CD14-positive monocyte (primary cell): ENCODE results near the gene PWWP2B. TPM values are rescaled to one million over a fixed set of nuclear protein-coding genes. Genes with fewer than 3 reads are reported as not detected.

Source experiments
- DNase-seq, 3 donors: peaks; one replicate each; pipeline ENCODE4 v3.0.0-alpha.2; 2011 to 2022
- H2AFZ ChIP-seq: 2 replicates; pipeline ENCODE4 v1.6.0; 2012; ENCODE audit warnings: mild to moderate bottlenecking, low read depth, low read length, inconsistent platforms; ENCODE audit not compliant: insufficient read depth, poor library complexity, severe bottlenecking
- H3K27ac ChIP-seq, 2 donors: 1 replicate in 1 of 2; 2 replicates in 1 of 2; pipeline ENCODE4 v1.5.1; 2012 to 2013; ENCODE audit warnings: low read length in 2 of 2, control low read depth in 1 of 2, inconsistent platforms in 1 of 2, low read depth in 1 of 2, mild to moderate bottlenecking in 1 of 2
- H3K27me3 ChIP-seq, 2 donors: one replicate each; pipeline versions ENCODE4 v1.6.0 to v1.6.1; 2011 to 2013; ENCODE audit warnings: low read length in 2 of 2; ENCODE audit not compliant: control insufficient read depth in 2 of 2, insufficient read depth in 2 of 2
- H3K36me3 ChIP-seq, 2 donors: replicated peaks in 1 of 2; 1 replicate in 1 of 2; 2 replicates in 1 of 2; pipeline versions ENCODE4 v1.5.1 to v1.6.1; 2012 to 2013; ENCODE audit warnings: low read length in 2 of 2, control low read depth in 1 of 2, inconsistent platforms in 1 of 2, mild to moderate bottlenecking in 1 of 2; ENCODE audit not compliant: insufficient read depth in 2 of 2, control insufficient read depth in 1 of 2
- H3K4me1 ChIP-seq, 2 donors: 1 replicate in 1 of 2; 2 replicates in 1 of 2; pipeline versions ENCODE4 v1.5.1 to v1.6.1; 2012 to 2013; ENCODE audit warnings: low read length in 2 of 2, control low read depth in 1 of 2, inconsistent platforms in 1 of 2, mild to moderate bottlenecking in 1 of 2, moderate library complexity in 1 of 2; ENCODE audit not compliant: insufficient read depth in 2 of 2, control insufficient read depth in 1 of 2
- H3K4me2 ChIP-seq: replicated peaks from 2 replicates; pipeline ENCODE3; 2012; ENCODE audit warnings: low read length, moderate library complexity, mild to moderate bottlenecking; ENCODE audit not compliant: poor library complexity, severe bottlenecking; ENCODE audit errors: extremely low read depth
- H3K4me3 ChIP-seq, 3 experiments: fragments of 200-600 bp in 1 of 3; sonication (generic) in 1 of 3; replicated peaks in 1 of 3; 1 replicate in 2 of 3; 2 replicates in 1 of 3; pipeline ENCODE4 v1.5.1; 2011 to 2013; ENCODE audit warnings: low read length in 3 of 3, mild to moderate bottlenecking in 3 of 3, control low read depth in 2 of 3, low read depth in 2 of 3, inconsistent platforms in 1 of 3, moderate library complexity in 1 of 3
- H3K79me2 ChIP-seq: 2 replicates; pipeline ENCODE4 v1.6.0; 2012; ENCODE audit warnings: mild to moderate bottlenecking, control low read depth, inconsistent platforms, low read length, moderate library complexity; ENCODE audit not compliant: insufficient read depth
- H3K9ac ChIP-seq: 2 replicates; pipeline ENCODE4 v1.6.0; 2017; ENCODE audit warnings: low read length, mild to moderate bottlenecking; ENCODE audit not compliant: insufficient read depth, poor library complexity, severe bottlenecking
- H3K9me3 ChIP-seq, 2 donors: replicated peaks in 1 of 2; 1 replicate in 1 of 2; 2 replicates in 1 of 2; pipeline versions ENCODE4 v1.5.1 to v1.6.1; 2012 to 2013; ENCODE audit warnings: low read length in 2 of 2, control low read depth in 1 of 2; ENCODE audit not compliant: control insufficient read depth in 1 of 2, insufficient read depth in 1 of 2
- H4K20me1 ChIP-seq: 2 replicates; pipeline ENCODE4 v1.6.0; 2012; ENCODE audit warnings: mild to moderate bottlenecking, low read length, control low read depth, moderate library complexity; ENCODE audit not compliant: insufficient read depth
- H3K27ac Mint-ChIP-seq, 7 donors: one replicate each; pipeline ENCODE4 v1.8.0; 2020; ENCODE audit warnings: mild to moderate bottlenecking in 7 of 7, mixed read lengths in 7 of 7, moderate library complexity in 6 of 7, inconsistent platforms in 2 of 7
- H3K27me3 Mint-ChIP-seq, 3 donors: one replicate each; pipeline ENCODE4 v1.8.0; 2021 to 2022; ENCODE audit warnings: low read depth in 3 of 3, mild to moderate bottlenecking in 3 of 3, mixed read lengths in 3 of 3, moderate library complexity in 3 of 3, inconsistent platforms in 1 of 3
- H3K36me3 Mint-ChIP-seq, 2 donors: one replicate each; pipeline ENCODE4 v1.8.0; 2020; ENCODE audit warnings: mixed read lengths in 2 of 2, inconsistent platforms in 1 of 2, mild to moderate bottlenecking in 1 of 2
- H3K4me1 Mint-ChIP-seq: one replicate; pipeline ENCODE4 v1.8.0; 2020; ENCODE audit warnings: mild to moderate bottlenecking, mixed read lengths
- H3K4me3 Mint-ChIP-seq, 2 donors: one replicate each; pipeline ENCODE4 v1.8.0; 2020; ENCODE audit warnings: mild to moderate bottlenecking in 2 of 2, mixed read lengths in 2 of 2, moderate library complexity in 1 of 2
- H3K9me3 Mint-ChIP-seq, 7 donors: one replicate each; pipeline ENCODE4 v1.8.0; 2020 to 2022; ENCODE audit warnings: mixed read lengths in 7 of 7, mild to moderate bottlenecking in 6 of 7, moderate library complexity in 6 of 7, inconsistent platforms in 2 of 7
- WGBS: methylation state at CpG from one replicate; pipeline ENCODE4 v1.1.5; 2013; ENCODE audit warnings: missing lambda C conversion rate; ENCODE audit not compliant: insufficient coverage; 5-methylcytosine and 5-hydroxymethylcytosine counted together
- intact Hi-C, 2 donors: fragments of 100-400 bp; cut with micrococcal nuclease; formaldehyde crosslinking; loops; one replicate each; pipeline versions ENCODE4 v1.15.0 to v1.15.1; 2023
- polyA plus RNA-seq, 3 donors: library from polyadenylated mRNA; depleted of rRNA in 1 of 3; unstranded in 2 of 3; stranded (reverse) in 1 of 3; fragments of 300-500 nt in 2 of 3; fragments of >200 nt in 1 of 3; fragmentation: Illumina TruSeq in 2 of 3; gene quantifications; 1 replicate in 2 of 3; 2 replicates in 1 of 3; pipeline ENCODE4 v1.2.3, GENCODE V29; 2012 to 2021
- TF ChIP-seq, protein P1 (sequence below): fragments of 200-600 bp; IDR thresholded peaks from one replicate; pipeline ENCODE4 v1.8.0; 2022; ENCODE audit warnings: antibody characterized with exemption, mild to moderate bottlenecking

The PWWP2B gene
- polyA plus RNA-seq, 3 donors = 2.4 to 6.9 (median 2.7) TPM

DNA sequence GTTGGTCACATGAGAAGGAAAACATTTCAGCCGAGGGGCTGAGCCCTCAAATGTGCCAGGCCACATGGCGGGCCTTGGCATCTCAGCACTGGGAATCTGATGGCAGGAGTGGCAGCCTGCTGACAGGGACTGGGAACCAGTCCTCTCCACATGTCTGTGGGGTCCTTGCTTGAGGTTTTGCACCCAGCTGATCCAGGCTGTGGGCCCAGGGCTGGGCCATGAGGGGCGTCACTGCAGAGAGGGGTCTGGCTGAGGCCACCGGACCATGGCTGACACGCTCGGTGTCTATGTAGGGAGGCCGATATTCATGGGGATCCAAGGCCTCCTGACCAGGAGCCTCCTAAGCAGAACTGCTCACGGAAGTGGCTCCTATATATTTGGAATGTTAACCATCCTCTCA is 31.0 kb upstream of the PWWP2B start:
- no peaks in the 10 kb centered on the region for H3K4me1 ChIP-seq
- H3K36me3 ChIP-seq = peaks cover 10 to 36% of the 10 kb centered on the region in 2 donors
- 96% methylated on average over 7 of the region's 8 CpGs for WGBS
- no peak overlapping the region for H3K9ac ChIP-seq
- TF ChIP-seq, protein P1, sequence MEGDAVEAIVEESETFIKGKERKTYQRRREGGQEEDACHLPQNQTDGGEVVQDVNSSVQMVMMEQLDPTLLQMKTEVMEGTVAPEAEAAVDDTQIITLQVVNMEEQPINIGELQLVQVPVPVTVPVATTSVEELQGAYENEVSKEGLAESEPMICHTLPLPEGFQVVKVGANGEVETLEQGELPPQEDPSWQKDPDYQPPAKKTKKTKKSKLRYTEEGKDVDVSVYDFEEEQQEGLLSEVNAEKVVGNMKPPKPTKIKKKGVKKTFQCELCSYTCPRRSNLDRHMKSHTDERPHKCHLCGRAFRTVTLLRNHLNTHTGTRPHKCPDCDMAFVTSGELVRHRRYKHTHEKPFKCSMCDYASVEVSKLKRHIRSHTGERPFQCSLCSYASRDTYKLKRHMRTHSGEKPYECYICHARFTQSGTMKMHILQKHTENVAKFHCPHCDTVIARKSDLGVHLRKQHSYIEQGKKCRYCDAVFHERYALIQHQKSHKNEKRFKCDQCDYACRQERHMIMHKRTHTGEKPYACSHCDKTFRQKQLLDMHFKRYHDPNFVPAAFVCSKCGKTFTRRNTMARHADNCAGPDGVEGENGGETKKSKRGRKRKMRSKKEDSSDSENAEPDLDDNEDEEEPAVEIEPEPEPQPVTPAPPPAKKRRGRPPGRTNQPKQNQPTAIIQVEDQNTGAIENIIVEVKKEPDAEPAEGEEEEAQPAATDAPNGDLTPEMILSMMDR = no peak
- H3K79me2 ChIP-seq = no peaks in the 10 kb centered on the region
- peaks cover 0 to 7% (median 2%) of the 10 kb centered on the region in 3 donors for H3K27me3 Mint-ChIP-seq
- no peak overlapping the region for H3K27ac ChIP-seq
- H3K27ac Mint-ChIP-seq = no peak overlapping the region
- H3K9me3 Mint-ChIP-seq = peaks cover 0 to 10% (median 0%) of the 10 kb centered on the region in 7 donors
- H3K4me3 ChIP-seq = no peak overlapping the region
- H2AFZ ChIP-seq = no peak overlapping the region
- no peaks in the 10 kb centered on the region for H3K9me3 ChIP-seq
- DNase-seq = no peak
- intact Hi-C loops = no loop called here
- H3K4me3 Mint-ChIP-seq = no peak overlapping the region
- no peaks in the 10 kb centered on the region for H4K20me1 ChIP-seq
- H3K4me1 Mint-ChIP-seq = peaks cover 5% of the 10 kb centered on the region
- H3K4me2 ChIP-seq = no peak overlapping the region
- H3K27me3 ChIP-seq = no peaks in the 10 kb centered on the region
- H3K36me3 Mint-ChIP-seq = peaks cover 45 to 52% of the 10 kb centered on the region in 2 donors

DNA sequence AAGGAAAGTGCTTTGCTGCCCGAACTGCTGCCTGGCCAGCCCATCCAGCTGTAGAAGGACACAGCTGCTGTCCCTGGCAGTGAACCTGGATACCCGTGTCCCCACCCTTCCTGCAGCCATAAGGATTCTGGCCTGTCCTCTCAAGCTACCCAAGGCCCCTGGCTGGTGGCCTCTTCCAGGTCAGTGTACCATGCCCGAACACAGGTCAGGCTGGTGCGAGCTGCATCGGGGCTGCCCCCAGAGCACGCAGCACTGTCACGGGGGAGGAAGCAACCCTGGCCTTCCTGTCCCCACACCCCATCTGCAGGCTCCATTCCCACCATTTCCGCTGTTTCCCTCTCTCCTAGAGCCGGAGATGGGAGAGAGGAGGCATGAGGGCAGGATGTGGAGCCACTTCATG is 30.5 kb upstream of the PWWP2B start:
- peak overlapping the region in 1 of 7 donors; percentile 27 for H3K27ac Mint-ChIP-seq
- H3K36me3 Mint-ChIP-seq = peaks cover 42 to 50% of the 10 kb centered on the region in 2 donors
- intact Hi-C loops = no loop called here
- TF ChIP-seq, protein P1 = no peak
- Histone ChIP-seq H2AFZ (no peak overlapping the region), H4K20me1 (no peaks in the 10 kb centered on the region), H3K9ac (no peak overlapping the region), H3K27ac (no peak overlapping the region), H3K4me1 (peaks cover 0 to 1% of the 10 kb centered on the region in 2 donors), H3K9me3 (no peaks in the 10 kb centered on the region), H3K4me3 (no peak overlapping the region), H3K36me3 (peaks cover 10 to 36% of the 10 kb centered on the region in 2 donors), H3K4me2 (no peak overlapping the region), H3K27me3 (no peaks in the 10 kb centered on the region), H3K79me2 (no peaks in the 10 kb centered on the region)
- peaks cover 6% of the 10 kb centered on the region for H3K4me1 Mint-ChIP-seq
- DNase-seq = no peak
- no peak overlapping the region for H3K4me3 Mint-ChIP-seq
- peaks cover 0 to 7% (median 2%) of the 10 kb centered on the region in 3 donors for H3K27me3 Mint-ChIP-seq
- 88% methylated on average over 8 of the region's 9 CpGs for WGBS
- peaks cover 0 to 13% (median 0%) of the 10 kb centered on the region in 7 donors for H3K9me3 Mint-ChIP-seq
